Spleen (tissue), 7 donors: Measurements from ENCODE around the gene SCN1B.

Source experiments
- CTCF ChIP-seq, 11 experiments: fragments of 200-600 bp in 7 of 11; fragments of 450-650 bp in 4 of 11; sonication (generic) in 4 of 11; IDR thresholded peaks in 8 of 11; conservative IDR thresholded peaks in 3 of 11; 1 replicate in 7 of 11; 2 replicates in 4 of 11; pipeline versions ENCODE4 v1.4.0 to v1.8.0; 2016 to 2021; ENCODE audit warnings: antibody characterized with exemption in 11 of 11, inconsistent platforms in 4 of 11, mild to moderate bottlenecking in 1 of 11
- POLR2A ChIP-seq, 3 donors: fragments of 450-650 bp; IDR thresholded peaks; one replicate each; pipeline ENCODE4 v1.5.1; 2017; ENCODE audit warnings: antibody characterized with exemption in 3 of 3, mild to moderate bottlenecking in 1 of 3
- donor health status: DM: no; HTN: no; CAD: no; lungs with moderate emphysema.
- donor health status: DM: no; HTN: no; CAD: no.
- donor health status: DM: no; HTN: no; CAD: no.

GRCh38 chr19:35039881-35040825 is 9.9 kb downstream of the SCN1B start:
- no peak for TF ChIP-seq CTCF (IDR thresholded peaks at IDR 0.05 in 8 of 11, conservative IDR thresholded peaks at IDR 0.05 in 3 of 11)
- no peak for TF ChIP-seq POLR2A (IDR thresholded peaks at IDR 0.05)
